Germinal center (tissue), 1 donor: Measurements from ENCODE around the gene JPH2.
"Not testable (repeated sequence)": the region's sequence is repeated elsewhere in the genome, so short reads cannot be mapped to it uniquely, and the experiment has no call there.

Experiments
- DNase-seq: peaks from one replicate; pipeline ENCODE4 v3.0.0; 2012; ENCODE audit warnings: mixed read lengths, low spot score

Gene JPH2

DNA sequence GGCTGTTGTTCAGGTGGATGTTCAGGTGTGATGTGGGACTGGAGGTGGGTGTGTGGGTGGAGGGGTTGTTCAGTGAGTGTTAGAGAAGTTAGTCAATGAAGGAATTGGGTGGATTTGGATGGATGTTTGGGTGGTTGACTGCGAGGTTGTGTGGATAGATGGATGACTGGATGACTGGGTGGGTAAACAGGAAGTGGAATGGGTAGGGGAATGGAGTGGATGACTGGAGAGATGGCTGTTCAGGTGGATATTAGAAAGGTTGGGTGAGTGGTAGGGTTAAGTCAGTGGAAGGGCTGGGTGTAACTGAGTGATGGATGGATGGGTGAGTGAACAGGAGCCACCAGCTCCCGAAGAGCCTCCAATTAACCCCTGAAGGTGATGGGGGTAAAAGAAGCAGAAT lies 27.9 kb downstream of the JPH2 start:
- DNase-seq, result no peak

DNA sequence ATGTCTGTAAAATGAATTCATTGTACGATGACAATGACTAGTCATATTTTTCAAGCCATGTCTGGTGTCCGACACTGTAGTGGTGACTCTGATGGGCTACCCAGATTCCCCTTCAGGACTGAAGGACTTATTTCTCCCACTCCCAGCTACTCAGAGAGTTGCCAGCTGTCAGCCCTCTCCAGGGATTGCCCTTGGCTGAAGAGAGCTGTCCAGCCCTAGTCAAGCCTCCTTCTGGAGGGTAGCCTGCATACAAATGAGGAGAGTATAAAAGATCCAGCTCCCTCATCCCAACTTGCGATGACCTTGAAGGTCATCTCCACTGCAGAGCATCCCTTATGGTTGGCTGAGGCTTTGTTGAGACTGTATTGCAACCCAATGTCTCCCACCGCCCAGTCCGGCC lies 29.9 kb downstream of the JPH2 start:
- DNase-seq, result no peak

DNA sequence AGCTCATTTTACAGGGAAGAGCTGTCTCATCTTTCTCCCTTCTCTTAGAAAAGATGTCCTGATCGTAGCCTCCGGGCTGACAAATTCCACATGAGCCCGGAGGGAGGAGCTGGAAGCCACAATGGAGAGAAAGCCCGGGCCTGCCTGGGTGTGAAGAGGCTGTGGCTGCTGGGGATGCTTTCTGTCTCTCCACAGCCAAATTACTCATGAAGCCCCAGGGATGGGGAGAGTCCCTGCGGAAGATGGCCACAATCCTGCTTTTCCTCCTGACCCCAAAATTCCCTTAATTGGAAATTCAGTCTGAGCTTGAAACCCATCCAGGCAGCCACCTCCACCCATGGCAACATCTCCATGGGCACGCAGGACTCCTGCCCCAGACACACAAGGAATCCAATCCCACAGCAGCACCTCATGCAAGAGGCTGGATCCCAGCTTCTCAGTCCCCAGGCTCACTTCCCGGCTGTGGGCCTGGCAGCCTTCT lies 32.4 kb downstream of the JPH2 start:
- no peak for DNase-seq

DNA sequence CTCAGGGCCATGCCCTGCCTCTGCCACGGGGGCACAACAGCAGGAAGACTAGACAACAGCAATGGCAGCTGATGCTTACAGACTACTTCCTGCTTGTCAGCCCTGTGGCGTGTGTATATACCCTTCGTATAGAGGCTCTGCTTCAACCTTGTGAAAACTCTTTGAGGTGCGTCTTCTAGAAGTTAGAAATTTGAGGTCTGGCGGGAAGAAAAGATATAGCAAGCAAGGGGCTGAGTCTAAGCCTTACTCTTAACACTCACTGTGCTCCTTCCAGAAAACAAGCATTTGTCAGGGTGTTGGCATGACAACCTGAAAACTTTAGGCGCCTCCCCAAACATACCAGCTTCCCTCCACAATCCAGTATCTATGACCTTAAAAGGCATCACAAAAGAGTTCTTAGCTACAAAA lies 33.3 kb downstream of the JPH2 start:
- DNase-seq, result no peak

DNA sequence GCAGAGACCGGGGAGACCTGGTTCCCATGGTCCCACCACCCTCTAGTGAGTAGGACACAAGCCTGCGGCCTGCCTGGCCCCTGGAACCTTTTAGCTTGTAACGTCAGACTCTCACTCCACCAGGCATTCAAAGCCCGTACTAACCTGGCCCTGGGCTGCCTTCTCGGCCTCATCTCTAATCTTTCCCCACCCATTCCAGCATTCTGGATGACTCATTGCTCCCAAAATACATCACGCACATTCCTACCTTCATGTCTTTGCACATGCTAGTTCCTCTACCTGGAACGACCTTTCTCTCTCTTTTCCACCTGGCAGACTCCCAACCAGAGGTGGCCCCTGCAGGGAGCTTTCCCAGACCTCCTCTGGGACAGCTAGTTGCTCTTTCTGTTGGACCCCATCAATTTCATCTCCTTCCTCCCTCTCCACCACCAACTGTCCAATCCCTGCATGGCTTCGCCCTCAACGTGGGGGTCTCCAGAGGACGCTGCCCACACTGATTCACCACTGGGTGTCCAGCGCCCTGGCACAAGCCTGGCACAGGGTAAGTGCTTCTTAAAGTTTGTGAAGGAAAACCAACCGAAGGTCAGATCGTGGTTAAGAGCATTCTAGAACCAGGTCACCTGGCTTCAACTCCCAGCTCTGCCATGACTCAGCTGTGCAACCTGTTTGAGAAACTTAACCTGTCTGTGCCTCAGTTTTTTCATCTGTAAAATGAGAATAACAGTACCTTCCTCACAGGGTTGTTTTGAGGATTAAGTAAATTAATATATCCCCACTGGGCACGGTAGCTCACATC lies 35.2 kb downstream of the JPH2 start:
- no peak for DNase-seq

DNA sequence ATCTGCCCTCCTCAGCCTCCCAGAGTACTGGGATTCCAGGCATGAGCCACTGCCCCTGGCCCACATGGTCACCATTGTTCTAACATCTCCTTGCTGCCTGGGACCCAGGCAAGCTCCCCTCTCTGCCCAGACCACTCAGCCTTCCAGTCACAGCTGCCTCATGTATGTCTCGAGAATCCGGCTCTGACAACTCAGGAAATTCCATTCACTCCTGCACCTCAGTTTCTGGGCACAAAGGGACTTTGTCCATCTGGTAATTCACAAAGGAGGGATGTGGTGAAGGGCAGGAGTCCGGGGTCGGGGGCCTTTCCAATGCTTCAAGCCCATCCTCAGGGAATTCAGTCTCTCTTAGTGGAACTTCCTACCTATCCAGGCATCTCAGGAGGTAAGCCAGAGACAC lies 40.7 kb downstream of the JPH2 start:
- no peak for DNase-seq

DNA sequence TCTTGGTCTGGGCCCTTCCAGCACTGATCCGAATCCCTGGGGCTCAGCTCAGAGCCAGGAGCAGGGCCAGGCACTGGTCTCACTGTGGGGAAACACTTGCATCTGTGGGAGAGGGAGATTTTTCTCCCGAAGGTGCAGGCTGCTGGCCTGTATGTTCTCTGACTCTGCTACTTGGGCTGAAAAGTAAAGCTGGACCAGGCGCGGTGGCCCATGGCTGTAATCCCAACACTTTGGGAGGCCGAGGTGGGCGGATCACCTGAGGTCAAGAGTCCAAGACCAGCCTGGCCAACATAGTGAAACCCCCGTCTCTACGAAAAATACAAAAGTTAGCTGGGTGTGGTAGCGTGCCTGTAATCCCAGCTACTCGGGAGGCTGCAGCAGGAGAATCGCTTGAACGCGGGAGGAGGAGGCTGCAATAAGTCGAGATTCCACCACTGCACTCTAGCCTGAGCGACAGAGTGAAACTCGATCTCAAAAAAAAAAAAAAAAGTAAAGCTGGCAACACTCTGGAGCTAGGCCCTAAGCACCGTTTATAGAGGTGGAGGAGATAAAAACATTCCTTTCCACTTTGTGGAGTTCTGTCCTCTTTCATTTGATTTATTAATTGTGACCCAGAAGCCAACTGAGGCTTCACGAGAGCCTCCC lies 41.7 kb downstream of the JPH2 start:
- no peak for DNase-seq

DNA sequence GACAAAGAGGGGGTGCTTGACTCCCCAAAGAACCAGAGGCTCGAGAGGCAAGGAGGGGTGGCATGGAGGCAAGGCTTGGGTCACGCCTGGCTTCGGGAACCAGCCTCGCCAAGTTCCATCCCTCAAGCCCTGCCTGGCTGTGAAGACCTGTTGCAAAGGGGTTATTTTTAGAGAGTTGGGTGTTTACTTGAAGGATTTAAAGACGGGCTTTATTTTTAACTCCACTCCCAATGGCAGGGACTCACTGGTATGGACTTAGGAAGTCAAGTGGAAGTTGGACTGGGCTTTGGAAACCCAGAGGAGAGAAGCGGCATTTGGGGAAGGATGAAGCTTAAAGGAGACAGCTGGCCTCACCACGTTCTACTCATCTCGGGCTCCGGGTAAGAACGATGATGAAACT lies 43.1 kb downstream of the JPH2 start:
- no peak for DNase-seq

DNA sequence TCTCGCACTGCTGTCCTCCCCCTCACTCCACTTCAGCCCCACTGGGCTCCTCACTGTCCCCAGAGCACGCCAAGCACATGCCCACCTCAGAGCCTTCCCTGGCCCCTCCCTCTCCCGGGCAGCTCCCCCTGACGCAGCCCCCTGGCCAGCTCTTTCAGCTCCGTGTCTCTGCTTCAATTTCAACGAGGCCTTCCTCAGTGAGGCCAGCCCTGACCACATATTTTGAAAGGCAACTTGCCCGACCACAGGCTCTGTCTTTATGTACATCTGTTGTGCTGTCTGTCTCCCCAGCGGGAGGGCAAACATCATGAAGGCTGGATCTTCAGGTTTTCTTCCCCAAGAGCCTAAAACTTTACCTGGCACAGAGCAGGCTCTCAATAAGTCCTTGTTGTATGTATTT lies 44.6 kb downstream of the JPH2 start:
- DNase-seq, result no peak

DNA sequence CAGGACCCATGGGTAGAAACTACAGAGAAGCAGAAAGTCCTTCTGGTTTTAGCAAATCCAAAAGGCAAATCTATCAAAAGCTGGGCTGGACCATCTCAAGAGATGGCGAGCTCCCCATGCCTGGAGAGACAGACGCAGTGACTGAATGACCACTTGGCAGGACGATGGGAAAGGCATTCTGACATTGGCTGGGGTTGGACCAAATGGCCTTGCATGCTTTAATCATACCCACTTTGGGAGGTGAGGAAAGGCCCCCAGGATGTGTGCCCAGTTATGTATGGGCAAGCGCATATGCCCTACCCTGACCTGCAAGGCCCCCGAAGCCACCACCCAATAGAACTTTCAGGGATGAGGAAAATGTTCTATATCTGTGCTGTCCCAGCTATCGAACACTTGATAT lies 45.1 kb downstream of the JPH2 start:
- no peak for DNase-seq

DNA sequence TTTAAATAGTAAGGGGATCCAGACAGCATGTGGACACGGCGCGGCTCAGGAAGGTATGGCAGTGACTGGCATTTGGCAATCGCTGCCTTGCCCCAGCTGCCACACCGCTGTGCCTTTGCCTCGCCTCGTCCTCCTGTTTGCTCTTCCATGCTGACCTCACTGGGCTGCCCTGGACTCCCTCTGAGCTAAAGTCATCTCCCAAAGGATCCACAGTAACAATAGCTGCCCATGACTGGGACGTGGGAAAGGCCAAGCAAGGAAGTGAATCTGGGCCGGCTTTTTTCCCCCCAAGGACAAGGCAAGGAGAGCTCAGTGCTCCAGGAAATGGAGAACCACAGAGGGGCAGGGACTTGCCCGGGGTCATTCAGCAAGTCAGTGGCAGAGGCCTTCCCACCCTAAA lies 48.1 kb downstream of the JPH2 start:
- DNase-seq, result no peak

DNA sequence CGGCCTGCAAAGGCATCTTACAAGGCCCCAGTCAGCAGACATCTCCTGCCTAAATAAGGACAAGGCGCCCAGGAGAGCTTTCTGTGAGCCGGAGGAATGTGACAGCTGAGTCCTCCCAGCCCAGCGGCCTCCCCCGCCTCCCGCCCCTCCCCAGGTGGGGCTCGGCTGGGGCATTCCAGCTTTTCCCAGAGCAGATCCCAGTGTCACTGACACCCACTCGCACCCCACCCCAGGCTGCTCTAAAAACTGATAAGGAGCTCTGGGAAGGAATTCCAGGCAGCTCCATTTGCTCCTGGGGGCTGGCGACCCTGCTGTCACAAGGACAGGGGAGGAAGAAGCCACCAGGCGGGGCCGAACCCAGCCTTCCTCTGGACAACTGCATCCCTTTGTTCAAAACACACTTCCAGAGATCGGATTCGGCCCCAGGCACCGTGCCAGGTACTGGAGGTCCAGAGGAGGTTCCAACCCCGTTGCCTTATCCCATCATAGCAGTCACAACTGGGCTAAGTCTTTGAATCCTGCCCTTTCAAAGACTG lies 49.7 kb downstream of the JPH2 start:
- DNase-seq, result no peak

DNA sequence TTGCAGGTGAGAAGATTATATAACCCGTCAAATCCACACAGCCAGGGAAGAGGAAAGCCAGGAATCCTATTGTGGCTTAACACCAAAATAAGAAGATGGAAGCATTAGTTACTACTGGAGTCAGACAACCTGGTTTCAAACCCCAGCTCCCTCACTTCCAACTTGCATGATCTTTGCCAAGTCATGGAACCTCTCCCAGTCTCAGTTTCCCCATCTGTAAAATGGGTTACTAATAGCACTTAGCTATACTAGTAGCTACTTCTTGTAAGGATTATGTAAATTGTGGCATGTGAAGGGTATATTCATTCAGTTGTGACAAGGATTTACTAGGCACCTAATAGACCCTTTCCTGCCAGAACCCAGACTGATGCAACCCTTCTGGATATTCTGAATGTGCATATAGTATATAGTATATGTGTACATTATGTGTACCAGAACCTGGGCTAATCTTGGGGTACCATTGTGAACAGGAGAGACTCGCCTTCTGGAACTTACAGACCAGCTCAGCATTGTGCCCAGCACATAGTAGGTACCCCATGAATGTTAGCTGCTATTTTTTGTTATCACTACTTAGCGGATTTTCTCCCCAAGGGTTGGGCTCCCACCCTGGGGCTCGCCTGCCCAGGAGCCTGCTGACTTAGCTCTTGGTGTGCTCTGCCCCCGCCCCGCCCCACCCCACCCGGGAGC lies 50.3 kb downstream of the JPH2 start:
- no peak for DNase-seq

DNA sequence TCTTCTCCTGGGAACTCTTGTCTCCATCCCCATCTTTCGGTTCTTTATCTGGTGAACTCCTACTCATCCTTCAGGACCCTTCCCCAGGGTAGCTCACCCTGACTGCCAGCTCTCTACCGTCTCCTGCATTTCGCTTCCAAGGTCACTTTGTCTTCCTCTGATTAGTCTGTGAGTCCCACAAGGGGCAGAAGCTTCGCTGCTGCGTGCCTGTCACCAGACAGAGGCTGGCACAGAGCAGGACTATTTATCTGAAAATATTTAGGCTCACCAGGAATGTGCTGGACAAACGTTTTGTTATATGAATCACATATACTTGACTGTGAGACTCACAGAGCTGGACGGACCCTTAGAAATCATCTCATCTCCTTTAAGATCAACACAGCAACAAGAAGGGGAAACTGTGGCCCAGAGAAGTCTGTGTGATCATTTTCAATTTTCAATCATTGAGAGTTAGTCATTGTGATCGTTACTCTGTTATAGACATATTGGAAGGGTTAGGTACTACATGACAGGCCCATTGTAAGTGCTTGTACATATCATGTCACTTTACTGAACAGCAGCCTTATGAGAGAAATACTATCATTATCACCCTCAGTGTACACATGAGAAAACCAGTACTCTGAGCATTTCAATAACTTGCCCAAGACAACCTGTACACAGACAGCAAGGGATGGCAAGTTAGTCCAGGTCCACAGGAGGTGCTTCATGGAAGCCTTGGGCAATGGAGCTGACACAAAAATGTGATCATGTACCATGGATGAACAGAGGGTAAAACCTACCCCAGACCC lies 51.4 kb downstream of the JPH2 start:
- DNase-seq, result no peak

DNA sequence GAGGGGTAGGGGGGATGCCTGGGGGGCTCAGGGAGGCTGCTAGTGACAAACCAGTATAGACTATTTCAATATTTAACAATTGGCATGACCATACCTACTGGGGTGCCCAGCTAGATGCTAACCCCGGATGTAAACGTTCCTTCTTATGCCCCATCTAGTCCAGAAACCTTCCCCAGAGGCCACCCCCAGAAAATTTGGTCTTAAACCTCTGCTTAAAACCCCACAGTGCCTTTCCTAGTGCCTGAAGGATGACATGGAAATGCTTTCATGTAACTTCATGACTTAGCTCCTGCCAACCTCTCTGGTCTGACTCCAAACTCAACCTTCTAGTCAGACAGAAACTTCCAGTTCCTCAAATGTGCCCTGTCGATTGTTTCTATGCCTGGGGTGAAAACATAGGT lies 52.0 kb downstream of the JPH2 start:
- DNase-seq, result no peak

DNA sequence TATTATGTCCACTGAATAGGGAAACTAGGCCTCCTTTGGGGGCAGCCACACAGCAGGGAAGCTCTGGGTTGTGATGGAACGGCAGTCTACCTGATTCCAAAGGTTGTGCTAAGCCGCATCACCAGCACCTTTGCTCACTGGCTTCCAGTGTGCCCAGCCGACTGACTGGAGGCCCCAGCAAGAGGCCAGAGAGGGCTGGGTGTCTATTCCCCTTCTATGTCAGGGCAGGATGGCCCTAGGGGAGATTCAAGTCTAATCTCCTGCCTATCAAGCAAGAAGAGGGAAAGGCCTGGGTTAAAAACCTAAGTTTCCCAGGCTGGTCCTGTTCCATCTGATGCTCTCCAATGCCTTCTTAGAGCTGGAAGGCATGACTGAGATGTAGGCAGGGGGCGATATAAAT lies 53.6 kb downstream of the JPH2 start:
- no peak for DNase-seq

DNA sequence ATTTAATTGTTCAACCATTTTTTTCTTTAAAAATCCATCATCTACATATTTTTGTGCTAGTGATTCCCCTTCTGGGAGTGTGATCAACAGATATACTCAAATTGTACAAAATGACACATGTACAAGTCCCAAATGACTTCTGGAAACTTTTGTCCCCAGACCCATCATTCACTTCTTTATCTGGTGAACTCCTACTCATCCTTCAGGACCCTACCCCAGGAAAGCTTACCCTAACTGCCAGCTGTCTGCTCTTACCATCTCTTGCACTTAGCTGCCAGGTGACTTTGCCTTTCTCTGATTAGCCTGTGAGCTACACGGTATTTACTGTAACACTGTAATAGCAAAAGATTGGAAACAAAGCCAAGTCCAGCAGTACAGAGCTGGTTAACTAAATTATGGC lies 55.3 kb downstream of the JPH2 start:
- no peak for DNase-seq

DNA sequence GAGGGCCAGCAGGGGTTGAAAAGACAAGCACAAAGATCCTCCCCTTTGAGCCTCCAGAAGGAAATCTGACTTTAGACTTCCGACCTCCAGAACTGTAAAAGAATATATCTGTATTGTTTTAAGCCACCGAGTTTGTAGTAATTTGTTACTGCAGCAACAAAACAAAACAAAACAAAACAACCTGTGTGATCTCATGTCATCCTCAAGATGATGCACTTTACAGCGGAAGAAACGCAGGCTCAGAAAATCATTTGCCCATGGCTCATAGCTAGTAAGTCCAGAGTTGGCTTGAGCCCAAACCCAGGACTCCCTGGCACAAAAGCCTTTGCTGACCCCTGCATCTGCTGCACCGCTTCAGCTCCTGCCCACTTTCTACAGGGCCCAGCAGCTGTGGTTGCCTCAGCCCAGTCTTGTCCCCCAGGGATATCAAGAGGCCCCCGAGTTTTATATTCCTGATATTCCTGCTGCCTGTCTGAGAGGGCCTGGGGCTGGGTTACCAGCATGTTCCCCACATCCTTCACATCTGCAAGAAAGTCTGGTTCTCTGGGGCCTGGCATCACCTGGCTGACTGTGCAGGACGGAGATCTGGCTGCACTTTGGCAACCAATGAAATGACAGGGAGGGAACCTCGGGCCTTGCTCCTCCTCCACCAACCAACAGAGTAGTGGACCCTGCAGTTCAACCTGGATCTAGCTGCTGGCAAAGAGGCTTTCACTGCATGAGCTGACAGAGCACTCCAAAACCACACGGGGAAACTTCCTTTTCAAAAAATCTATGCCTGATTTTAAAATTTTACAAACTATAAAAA lies 56.9 kb downstream of the JPH2 start:
- no peak for DNase-seq

DNA sequence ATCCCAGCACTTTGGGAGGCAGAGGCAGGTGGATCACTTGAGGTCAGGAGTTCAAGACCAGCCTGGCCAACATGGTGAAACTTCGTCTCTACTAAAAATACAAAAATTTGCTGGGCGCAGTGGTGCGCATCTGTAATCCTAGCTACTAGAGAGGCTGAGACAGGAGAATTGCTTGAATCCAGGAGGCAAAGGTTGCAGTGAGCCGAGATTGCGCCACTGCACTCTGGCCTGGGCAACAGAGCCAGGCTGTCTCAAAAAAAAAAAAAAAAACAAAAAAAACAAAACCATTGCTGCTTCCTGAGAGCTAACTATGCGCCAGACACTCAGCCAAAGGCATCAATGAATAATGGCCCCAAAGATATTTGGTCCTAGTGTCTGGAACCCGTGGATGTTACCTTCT lies 57.7 kb downstream of the JPH2 start:
- not testable (repeated sequence) for DNase-seq

DNA sequence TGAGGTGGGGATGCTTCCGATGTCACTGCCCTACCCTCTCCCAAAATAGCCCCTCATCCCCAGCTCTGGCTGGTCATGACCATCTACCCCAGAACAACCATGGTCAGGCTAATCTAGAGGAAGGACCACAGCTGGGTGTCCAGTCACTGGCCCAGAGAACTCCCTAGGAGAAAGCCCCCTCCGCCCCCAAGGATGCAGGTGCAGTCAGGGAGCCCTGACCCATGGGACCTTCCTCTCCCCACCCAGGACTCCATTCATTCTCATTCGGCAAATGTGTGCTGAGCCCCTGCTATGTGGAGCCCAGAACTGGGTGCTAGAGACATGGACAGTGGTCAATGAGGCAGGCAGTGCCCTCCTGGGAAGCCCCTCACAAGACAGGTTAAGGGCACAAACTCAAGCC lies 60.5 kb downstream of the JPH2 start:
- DNase-seq, result no peak
